ENCODE results near the gene SCIN.

The SCIN gene

GRCh38 chr7:12529971-12530710 is 40.4 kb upstream of the SCIN start:
- no peaks in the 10 kb centered on the region for H3K36me3 ChIP-seq (ENCODE audit: insufficient read depth, low read length)
- H3K4me1 ChIP-seq (ENCODE audit: insufficient read depth, low read length), result no peaks in the 10 kb centered on the region
- no peaks in the 10 kb centered on the region for H3K9me3 ChIP-seq (ENCODE audit: insufficient read depth, low read length, severe bottlenecking)
- DNase-seq (no peak), ATAC-seq (ENCODE audit: insufficient read depth, low read depth) (no peak)
- no peak overlapping the region for H3K4me2 ChIP-seq (ENCODE audit: insufficient read depth, low read length)
- H3K9ac ChIP-seq (ENCODE audit: low read depth, low read length), result no peak overlapping the region
- H3K79me2 ChIP-seq (ENCODE audit: insufficient read depth, low read length), result no peaks in the 10 kb centered on the region
- H3K27me3 ChIP-seq (ENCODE audit: insufficient read depth, low read length, poor library complexity), result no peaks in the 10 kb centered on the region
- H4K20me1 ChIP-seq (ENCODE audit: insufficient read depth, low read length), result no peaks in the 10 kb centered on the region
- no peak overlapping the region for H3K4me3 ChIP-seq (ENCODE audit: low read depth in 1 of 2, low read length in 2 of 2)
- no peak overlapping the region for H2AFZ ChIP-seq (ENCODE audit: low read depth, low read length)
- no peak overlapping the region for H3K27ac ChIP-seq (ENCODE audit: low read length)
- TF ChIP-seq EZH2 (IDR thresholded peaks at IDR 0.05; ENCODE audit: borderline replicate concordance, low read depth, low read length, severe bottlenecking) (no peak), CTCF (IDR thresholded peaks at IDR 0.05; ENCODE audit: borderline replicate concordance, extremely low read depth, low read length, poor library complexity, severe bottlenecking) (no peak)

DNA sequence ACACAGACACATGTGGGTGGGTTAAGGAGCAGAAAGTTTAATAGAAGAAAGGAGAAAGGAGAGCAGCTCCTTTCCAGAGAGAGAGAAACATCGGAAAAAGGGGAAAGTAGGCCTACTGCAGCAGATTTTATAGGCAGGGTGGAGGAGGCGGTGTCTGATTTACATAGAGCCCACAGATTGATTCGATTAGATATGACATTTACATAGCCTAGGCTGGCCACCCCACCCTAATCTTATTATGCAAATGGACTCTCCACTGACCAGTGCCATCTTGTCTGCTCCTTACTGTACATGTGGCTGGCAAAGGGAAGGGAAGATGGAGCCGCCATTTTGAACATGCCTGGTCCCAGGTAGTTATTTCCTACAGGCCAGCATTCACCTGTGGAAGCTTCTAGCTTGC is 38.7 kb upstream of the SCIN start:
- no peak for TF ChIP-seq CTCF (IDR thresholded peaks at IDR 0.05; ENCODE audit: borderline replicate concordance, extremely low read depth, low read length, poor library complexity, severe bottlenecking)
- Histone ChIP-seq H3K36me3 (ENCODE audit: insufficient read depth, low read length) (no peaks in the 10 kb centered on the region), H4K20me1 (ENCODE audit: insufficient read depth, low read length) (no peaks in the 10 kb centered on the region), H3K27me3 (ENCODE audit: insufficient read depth, low read length, poor library complexity) (no peaks in the 10 kb centered on the region), H3K4me2 (ENCODE audit: insufficient read depth, low read length) (no peak overlapping the region), H3K27ac (ENCODE audit: low read length) (no peak overlapping the region), H3K4me1 (ENCODE audit: insufficient read depth, low read length) (no peaks in the 10 kb centered on the region), H3K9me3 (ENCODE audit: insufficient read depth, low read length, severe bottlenecking) (no peaks in the 10 kb centered on the region), H3K4me3 (ENCODE audit: low read depth in 1 of 2, low read length in 2 of 2) (no peak overlapping the region), H3K79me2 (ENCODE audit: insufficient read depth, low read length) (no peaks in the 10 kb centered on the region), H2AFZ (ENCODE audit: low read depth, low read length) (no peak overlapping the region), H3K9ac (ENCODE audit: low read depth, low read length) (no peak overlapping the region)
- no peak for DNase-seq
- no peak for ATAC-seq (ENCODE audit: insufficient read depth, low read depth)

- Histone ChIP-seq H3K9me3 (ENCODE audit: insufficient read depth, low read length, severe bottlenecking) (no peaks in the 10 kb centered on the region), H3K9ac (ENCODE audit: low read depth, low read length) (no peak overlapping the region), H2AFZ (ENCODE audit: low read depth, low read length) (no peak overlapping the region), H3K4me1 (ENCODE audit: insufficient read depth, low read length) (no peaks in the 10 kb centered on the region), H3K79me2 (ENCODE audit: insufficient read depth, low read length) (no peaks in the 10 kb centered on the region), H3K27me3 (ENCODE audit: insufficient read depth, low read length, poor library complexity) (no peaks in the 10 kb centered on the region), H3K27ac (ENCODE audit: low read length) (no peak overlapping the region), H3K4me2 (ENCODE audit: insufficient read depth, low read length) (no peak overlapping the region), H3K36me3 (ENCODE audit: insufficient read depth, low read length) (no peaks in the 10 kb centered on the region), H3K4me3 (ENCODE audit: low read depth in 1 of 2, low read length in 2 of 2) (no peak overlapping the region), H4K20me1 (ENCODE audit: insufficient read depth, low read length) (no peaks in the 10 kb centered on the region)
- no peak for ATAC-seq (ENCODE audit: insufficient read depth, low read depth)
- no peak for DNase-seq
- TF ChIP-seq EZH2 (IDR thresholded peaks at IDR 0.05; ENCODE audit: borderline replicate concordance, low read depth, low read length, severe bottlenecking) (no peak), CTCF (IDR thresholded peaks at IDR 0.05; ENCODE audit: borderline replicate concordance, extremely low read depth, low read length, poor library complexity, severe bottlenecking) (no peak)
Observed at GRCh38 chr7:12534046-12534445, 36.5 kb upstream of the SCIN start.

All from DND-41 (cell line).